H1 (cell line): ENCODE measurements around the gene MTURN. TPM values are rescaled to one million over a fixed set of nuclear protein-coding genes. Genes with fewer than 3 reads are reported as not detected.

ENCODE experiments used
- CTCF ChIA-PET: fragments of 300-600 bp; sonication (Branson Sonifier 250); formaldehyde crosslinking; loops from one replicate; lab custom pipeline; 2021; ENCODE audit not compliant: partially characterized antibody; lab: Charles Lee
- POLR2A ChIA-PET: fragments of 300-600 bp; sonication (Branson Sonifier 250); formaldehyde crosslinking; loops from one replicate; lab custom pipeline; 2021; ENCODE audit warnings: inconsistent platforms; ENCODE audit not compliant: partially characterized antibody; lab: Charles Lee
- DNase-seq, 2 experiments: peaks; one replicate each; pipeline versions ENCODE4 v3.0.0 to v3.0.0-alpha.2; 2010 to 2022; ENCODE audit warnings: low spot score in 2 of 2, low read depth in 1 of 2, mixed read lengths in 1 of 2
- FAIRE-seq: peaks from 2 replicates; lab custom pipeline; 2011; peaks lifted over from hg19 to GRCh38; lab: Jason Lieb, UNC
- H2AFZ ChIP-seq: 2 replicates; pipeline ENCODE4 v1.8.1; 2012; ENCODE audit warnings: low read length, inconsistent platforms
- H2AK5ac ChIP-seq: 2 replicates; pipeline ENCODE4 v1.6.1; 2013; ENCODE audit warnings: low read depth, low read length
- H2BK120ac ChIP-seq: replicated peaks from 2 replicates; pipeline ENCODE3; 2013; ENCODE audit warnings: low read depth, low read length, inconsistent platforms
- H2BK12ac ChIP-seq: 2 replicates; pipeline ENCODE4 v1.6.1; 2013; ENCODE audit warnings: low read depth, low read length
- H2BK15ac ChIP-seq: 2 replicates; pipeline ENCODE4 v1.6.1; 2013; ENCODE audit warnings: low read length
- H2BK20ac ChIP-seq: 2 replicates; pipeline ENCODE4 v1.6.1; 2013; ENCODE audit warnings: low read length
- H2BK5ac ChIP-seq: 2 replicates; pipeline ENCODE4 v1.6.1; 2013; ENCODE audit warnings: low read depth, low read length
- H3K14ac ChIP-seq: 2 replicates; pipeline ENCODE4 v1.6.1; 2013; ENCODE audit warnings: inconsistent platforms; ENCODE audit not compliant: insufficient read length
- H3K18ac ChIP-seq: 2 replicates; pipeline ENCODE4 v1.6.1; 2013; ENCODE audit warnings: low read length; ENCODE audit errors: extremely low read depth
- H3K23ac ChIP-seq: 2 replicates; pipeline ENCODE4 v1.6.1; 2013; ENCODE audit warnings: inconsistent platforms; ENCODE audit not compliant: insufficient read length
- H3K23me2 ChIP-seq: 2 replicates; pipeline ENCODE4 v1.6.1; 2013; ENCODE audit warnings: low read depth, low read length
- H3K27ac ChIP-seq: 2 replicates; pipeline ENCODE4 v1.6.1; 2011; ENCODE audit warnings: low read depth, low read length, inconsistent platforms
- H3K27me3 ChIP-seq, 4 experiments: replicated peaks in 1 of 4; 1 replicate in 1 of 4; 2 replicates in 3 of 4; pipeline versions ENCODE4 v1.6.1 to v1.8.1; 2011 to 2013; ENCODE audit warnings: low read length in 3 of 4, mild to moderate bottlenecking in 3 of 4, inconsistent platforms in 2 of 4, mixed read lengths in 2 of 4, moderate library complexity in 1 of 4; ENCODE audit not compliant: control insufficient read depth in 3 of 4, insufficient read depth in 3 of 4; ENCODE audit errors: extremely low read depth in 1 of 4
- H3K36me3 ChIP-seq, 4 experiments: 2 replicates each; pipeline versions ENCODE4 v1.6.1 to v1.8.1; 2011 to 2013; ENCODE audit warnings: mild to moderate bottlenecking in 4 of 4, low read length in 3 of 4, moderate library complexity in 2 of 4, control low read depth in 1 of 4, inconsistent platforms in 1 of 4; ENCODE audit not compliant: insufficient read depth in 4 of 4, control insufficient read depth in 2 of 4
- H3K4ac ChIP-seq: replicated peaks from 2 replicates; pipeline ENCODE3; 2013; ENCODE audit warnings: low read length, low read depth, mixed read lengths, inconsistent platforms; ENCODE audit not compliant: insufficient read length
- H3K4me1 ChIP-seq, 4 experiments: replicated peaks in 1 of 4; 1 replicate in 1 of 4; 2 replicates in 3 of 4; pipeline versions ENCODE4 v1.6.1 to v1.8.1; 2011 to 2013; ENCODE audit warnings: low read length in 3 of 4, inconsistent platforms in 2 of 4, mixed read lengths in 1 of 4; ENCODE audit not compliant: insufficient read depth in 4 of 4, control insufficient read depth in 3 of 4
- H3K4me2 ChIP-seq, 2 experiments: 2 replicates each; pipeline versions ENCODE4 v1.6.1 to v1.8.1; 2011 to 2013; ENCODE audit warnings: low read depth in 2 of 2, low read length in 2 of 2, control low read depth in 1 of 2, inconsistent platforms in 1 of 2, mild to moderate bottlenecking in 1 of 2; ENCODE audit not compliant: insufficient read depth in 1 of 2
- H3K4me3 ChIP-seq, 4 experiments: fragments of 200-600, 300-600 bp in 1 of 4; sonication (generic), shearing (Covaris generic), sonication (Bioruptor Twin) in 1 of 4; 2 replicates each; pipeline versions ENCODE4 v1.5.1 to v1.8.1; 2011 to 2016; ENCODE audit warnings: low read length in 4 of 4, low read depth in 3 of 4, control low read depth in 2 of 4, inconsistent platforms in 2 of 4, mild to moderate bottlenecking in 2 of 4, mixed read lengths in 1 of 4, moderate library complexity in 1 of 4; ENCODE audit not compliant: insufficient read depth in 2 of 4; ENCODE audit errors: extremely low read depth in 1 of 4
- H3K56ac ChIP-seq: replicated peaks from 2 replicates; pipeline ENCODE3; 2013; ENCODE audit warnings: low read depth, mild to moderate bottlenecking, mixed read lengths, low read length, inconsistent platforms; ENCODE audit not compliant: insufficient read length
- H3K79me1 ChIP-seq: 2 replicates; pipeline ENCODE4 v1.6.1; 2013; ENCODE audit warnings: low read depth, low read length, control low read depth
- H3K79me2 ChIP-seq, 2 experiments: 2 replicates each; pipeline versions ENCODE4 v1.6.1 to v1.8.1; 2012 to 2013; ENCODE audit warnings: low read length in 2 of 2, mild to moderate bottlenecking in 2 of 2, inconsistent platforms in 1 of 2; ENCODE audit not compliant: insufficient read depth in 2 of 2, control insufficient read depth in 1 of 2
- H3K9ac ChIP-seq, 4 experiments: replicated peaks in 1 of 4; 1 replicate in 1 of 4; 2 replicates in 3 of 4; pipeline versions ENCODE4 v1.6.1 to v1.8.1; 2011 to 2013; ENCODE audit warnings: low read depth in 3 of 4, low read length in 3 of 4, control low read depth in 2 of 4, mild to moderate bottlenecking in 2 of 4, moderate library complexity in 2 of 4, inconsistent platforms in 1 of 4; ENCODE audit errors: extremely low read depth in 1 of 4
- H3K9me3 ChIP-seq, 2 experiments: 2 replicates each; pipeline versions ENCODE4 v1.6.1 to v1.8.1; 2012 to 2013; ENCODE audit warnings: mild to moderate bottlenecking in 2 of 2, moderate library complexity in 2 of 2, control low read depth in 1 of 2, inconsistent platforms in 1 of 2, low read depth in 1 of 2, low read length in 1 of 2, mixed read lengths in 1 of 2; ENCODE audit not compliant: insufficient read depth in 2 of 2
- H4K20me1 ChIP-seq, 2 experiments: replicated peaks in 1 of 2; 2 replicates each; pipeline versions ENCODE3 to v1.8.1; 2011 to 2013; ENCODE audit warnings: inconsistent platforms in 2 of 2, low read length in 2 of 2, mild to moderate bottlenecking in 1 of 2; ENCODE audit not compliant: insufficient read depth in 2 of 2, control insufficient read depth in 1 of 2
- H4K5ac ChIP-seq: 2 replicates; pipeline ENCODE4 v1.6.1; 2013; ENCODE audit warnings: low read length, low read depth, mixed read lengths, inconsistent platforms; ENCODE audit not compliant: insufficient read length
- H4K8ac ChIP-seq: 2 replicates; pipeline ENCODE4 v1.8.0; 2013; ENCODE audit warnings: mild to moderate bottlenecking, moderate library complexity, low read length, inconsistent platforms; ENCODE audit not compliant: insufficient read depth; ENCODE audit errors: extremely low read depth
- H4K91ac ChIP-seq: replicated peaks from 2 replicates; pipeline ENCODE3; 2013; ENCODE audit warnings: low read length, mixed read lengths, inconsistent platforms; ENCODE audit not compliant: insufficient read length
- ASH2L ChIP-seq: fragments of 200-600, 300-600 bp; sonication (generic); IDR thresholded peaks from one replicate; pipeline ENCODE4 v1.7.1; 2017; ENCODE audit warnings: low read length
- BRCA1 ChIP-seq: IDR thresholded peaks from 2 replicates; pipeline ENCODE4 v1.6.1; 2012; ENCODE audit warnings: low read depth, low read length, improper control_type of control experiment
- CREB1 ChIP-seq: IDR thresholded peaks from 2 replicates; pipeline ENCODE4 v1.6.1; 2012; ENCODE audit warnings: inconsistent platforms
- EZH2 ChIP-seq: fragments of 200-600 bp; sonication (generic); IDR thresholded peaks from 2 replicates; pipeline ENCODE4 v1.7.1; 2012; ENCODE audit warnings: low read depth, mild to moderate bottlenecking, moderate library complexity, low read length, inconsistent platforms; ENCODE audit not compliant: severe bottlenecking
- HDAC6 ChIP-seq: IDR thresholded peaks from one replicate; pipeline ENCODE4 v1.7.1; 2012; ENCODE audit warnings: low read depth, mild to moderate bottlenecking, inconsistent platforms, low read length, moderate library complexity
- POLR2AphosphoS5 ChIP-seq: IDR thresholded peaks from 2 replicates; pipeline ENCODE4 v1.6.1; 2011; ENCODE audit warnings: low read depth, low read length
- SP4 ChIP-seq: IDR thresholded peaks from 2 replicates; pipeline ENCODE4 v1.6.1; 2012; ENCODE audit warnings: low read length, inconsistent platforms
- TCF12 ChIP-seq: IDR thresholded peaks from 2 replicates; pipeline ENCODE4 v1.6.1; 2011; ENCODE audit warnings: low read depth, mild to moderate bottlenecking, low read length
- WGBS, 2 experiments: shearing (Covaris generic) in 1 of 2; methylation state at CpG; one replicate each; pipeline versions ENCODE4 v1.1.6 to v1.1.7; 2013 to 2015; ENCODE audit warnings: low lambda C conversion rate in 2 of 2, mixed read lengths in 2 of 2, inconsistent platforms in 1 of 2, low coverage in 1 of 2, missing lambda C conversion rate in 1 of 2; ENCODE audit not compliant: insufficient replicate concordance in 2 of 2, insufficient coverage in 1 of 2, insufficient read length in 1 of 2; ENCODE audit errors: extremely low coverage in 1 of 2, missing lambda C conversion rate in 1 of 2; 5-methylcytosine and 5-hydroxymethylcytosine counted together
- polyA plus RNA-seq, 7 experiments: library from polyadenylated mRNA; depleted of rRNA in 3 of 7; stranded (reverse) in 5 of 7; unstranded in 2 of 7; fragments of >200 nt in 5 of 7; fragments of 200-250 nt in 2 of 7; gene quantifications; 1 replicate in 5 of 7; 2 replicates in 1 of 7; 4 replicates in 1 of 7; pipeline versions ENCODE4 v1.2.1 to v1.2.3, GENCODE V29; 2011 to 2013; ENCODE audit warnings: missing spikeins in 2 of 7, mixed read lengths in 2 of 7
- total RNA-seq: library from RNA; stranded (reverse); fragmentation: NEBNext Ultra II Directional; extraction: Animal tissue kit (Norgen Biotek cat#: 25700); gene quantifications from 2 replicates; pipeline ENCODE4 v1.2.1, GENCODE V29; 2021
- TF ChIP-seq, protein P1 (sequence below): IDR thresholded peaks from 2 replicates; pipeline ENCODE4 v1.6.1; 2011; ENCODE audit warnings: low read length, improper control_type of control experiment

MTURN gene
- total and polyA plus RNA-seq, 2 of the 8 experiments (the other 6 are each of a cell fraction or from before 2014, with no cell fraction given) = 2.6 to 5.8 TPM

DNA sequence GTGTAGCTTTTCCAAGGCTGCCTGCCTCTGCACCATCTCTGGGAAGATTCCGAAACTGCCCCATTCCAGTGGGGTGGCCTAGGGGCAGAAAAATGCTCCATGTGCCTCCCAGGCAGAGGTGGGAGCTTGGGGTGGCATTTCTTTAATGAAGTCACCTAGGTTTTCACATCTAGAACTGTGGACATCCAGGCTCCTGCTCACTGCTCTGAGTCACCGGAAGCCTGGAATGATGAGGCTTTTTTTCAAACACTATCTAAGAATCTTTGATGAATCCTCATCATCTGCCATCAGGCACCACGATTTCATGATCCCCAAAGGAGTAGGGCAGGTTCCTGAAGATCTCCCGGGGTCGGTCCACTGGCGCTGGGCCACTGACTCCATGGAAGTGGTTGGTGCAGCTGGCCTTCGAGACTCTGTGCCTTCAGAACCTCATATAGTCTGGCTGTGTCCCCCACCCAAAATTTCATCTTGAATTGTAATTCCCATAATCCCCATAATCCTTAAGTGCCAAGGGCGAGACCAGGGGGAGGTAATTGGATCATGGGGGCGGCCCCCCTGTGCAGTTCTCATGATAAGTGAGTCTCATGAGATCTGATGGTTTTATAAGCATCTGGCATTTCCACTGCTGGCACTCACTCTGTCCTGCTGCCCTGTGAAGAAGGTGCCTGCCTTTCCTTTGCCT, 37.1 kb downstream of the MTURN start:
- no peak overlapping the region for H4K8ac ChIP-seq
- no peak overlapping the region for H2AFZ ChIP-seq
- no peak overlapping the region for H3K4ac ChIP-seq
- no peaks in the 10 kb centered on the region; the same call in 1 of the 2 replicates for H3K23me2 ChIP-seq
- H3K23ac ChIP-seq = no peak overlapping the region
- no peaks in the 10 kb centered on the region for H3K79me2 ChIP-seq
- H4K91ac ChIP-seq = no peak overlapping the region
- FAIRE-seq (no peak), DNase-seq (no peak)
- H4K20me1 ChIP-seq = peaks cover 0 to 2% of the 10 kb centered on the region in 2 experiments
- H3K14ac ChIP-seq = no peak overlapping the region
- CTCF ChIA-PET = interaction anchor here (1.1 to 7.3 kb wide), 5 partner anchors 9 to 392 kb away, joined by 3 to 45 read pairs (median 10); no protein-coding TSS in a partner anchor
- no peak overlapping the region for H2AK5ac ChIP-seq
- WGBS, 2 experiments = 76% methylated on average over 9 of the region's 9 CpGs; no CpG with 5 or more reads in 1 of the 2 experiments
- H3K9me3 ChIP-seq = no peaks in the 10 kb centered on the region
- POLR2A ChIA-PET = interaction anchor here (0.6 to 1.8 kb wide), 2 partner anchors 14 to 392 kb away, joined by 3 to 4 read pairs; no protein-coding TSS in a partner anchor
- H2BK20ac ChIP-seq = no peak overlapping the region
- no peak overlapping the region for H3K9ac ChIP-seq
- no peak overlapping the region for H3K4me3 ChIP-seq
- no peak overlapping the region for H2BK5ac ChIP-seq
- H2BK120ac ChIP-seq = no peak overlapping the region
- 0 out of 2 replicates have a peak overlapping the region, but pooled peaks have one; percentile 49 for H3K18ac ChIP-seq
- H3K4me2 ChIP-seq = no peak overlapping the region
- H3K27me3 ChIP-seq = peaks cover 0 to 12% (median 7%) of the 10 kb centered on the region in 4 experiments; a peak in 5 of 7 replicates
- H2BK12ac ChIP-seq = no peak overlapping the region
- no peak overlapping the region for H4K5ac ChIP-seq
- no peak overlapping the region for H3K56ac ChIP-seq
- no peak overlapping the region for H3K27ac ChIP-seq
- peaks cover 8 to 21% (median 19%) of the 10 kb centered on the region in 4 experiments for H3K4me1 ChIP-seq
- H3K79me1 ChIP-seq = no peaks in the 10 kb centered on the region
- no peaks in the 10 kb centered on the region for H3K36me3 ChIP-seq
- no peak overlapping the region for H2BK15ac ChIP-seq
- TF ChIP-seq TCF12 (no peak), BRCA1 (no peak), ASH2L (no peak), CREB1 (no peak), EZH2 (no peak), HDAC6 (no peak), POLR2AphosphoS5 (no peak), SP4 (no peak)
- TF ChIP-seq, protein P1, sequence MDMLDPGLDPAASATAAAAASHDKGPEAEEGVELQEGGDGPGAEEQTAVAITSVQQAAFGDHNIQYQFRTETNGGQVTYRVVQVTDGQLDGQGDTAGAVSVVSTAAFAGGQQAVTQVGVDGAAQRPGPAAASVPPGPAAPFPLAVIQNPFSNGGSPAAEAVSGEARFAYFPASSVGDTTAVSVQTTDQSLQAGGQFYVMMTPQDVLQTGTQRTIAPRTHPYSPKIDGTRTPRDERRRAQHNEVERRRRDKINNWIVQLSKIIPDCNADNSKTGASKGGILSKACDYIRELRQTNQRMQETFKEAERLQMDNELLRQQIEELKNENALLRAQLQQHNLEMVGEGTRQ = no peak
